NCI-H1417 treated with DMSO at 0.1 percent for 48 hours (cell line): ENCODE results near the gene ITIH4.

Experiments used
- DNase-seq: peaks from one replicate; lab custom pipeline; 2025; lab: John Stamatoyannopoulos, UW

Gene ITIH4

GRCh38 chr3:52798376-52798977 lies 32.0 kb downstream of the ITIH4 start:
- no peak for DNase-seq

GRCh38 chr3:52796411-52796810 lies 34.1 kb downstream of the ITIH4 start:
- no peak for DNase-seq

- no peak for DNase-seq
These were observed 35.1 kb downstream of the ITIH4 start for GRCh38 chr3:52795298-52795900.

DNA sequence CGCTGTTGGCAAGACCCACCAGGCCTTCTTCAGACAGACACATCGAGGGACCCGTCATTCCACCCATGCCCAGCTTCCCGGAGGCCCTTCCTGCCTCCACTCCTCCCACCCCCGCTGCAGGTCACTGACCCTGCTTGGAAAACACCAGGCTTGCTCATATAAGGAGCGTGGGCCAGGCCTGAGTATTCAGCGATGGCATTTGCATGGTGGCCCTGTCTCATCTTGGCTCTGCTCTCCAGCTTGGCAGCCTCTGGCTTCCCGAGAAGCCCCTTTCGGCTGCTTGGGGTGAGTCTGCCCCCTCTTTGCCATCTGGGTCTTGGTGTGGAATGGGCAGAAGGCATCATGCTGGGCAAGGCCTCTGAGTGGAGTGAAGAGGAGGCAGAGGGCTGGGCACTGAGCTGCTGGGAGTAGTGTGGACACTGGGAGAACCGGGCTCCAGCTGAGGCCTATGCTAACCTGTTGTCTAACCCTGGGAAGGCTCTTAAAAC lies 35.8 kb downstream of the ITIH4 start, which contains the start of gene ITIH3:
ITIH3 (plus strand) TSS at position 185 of the 488 bp plus-strand sequence; CDS start at position 193, 8 bp downstream.
- DNase-seq: no peak

GRCh38 chr3:52793702-52794611 lies 36.5 kb downstream of the ITIH4 start:
- no peak for DNase-seq

- no peak for DNase-seq
These were observed 37.3 kb downstream of the ITIH4 start for GRCh38 chr3:52792961-52793695.

GRCh38 chr3:52792413-52792812 lies 38.1 kb downstream of the ITIH4 start:
- no peak for DNase-seq

- no peak for DNase-seq
These were observed 38.5 kb downstream of the ITIH4 start for GRCh38 chr3:52791928-52792327.

- no peak for DNase-seq
These were observed 39.1 kb downstream of the ITIH4 start for GRCh38 chr3:52791366-52791765.

GRCh38 chr3:52790741-52791140 lies 39.7 kb downstream of the ITIH4 start:
- no peak for DNase-seq

DNA sequence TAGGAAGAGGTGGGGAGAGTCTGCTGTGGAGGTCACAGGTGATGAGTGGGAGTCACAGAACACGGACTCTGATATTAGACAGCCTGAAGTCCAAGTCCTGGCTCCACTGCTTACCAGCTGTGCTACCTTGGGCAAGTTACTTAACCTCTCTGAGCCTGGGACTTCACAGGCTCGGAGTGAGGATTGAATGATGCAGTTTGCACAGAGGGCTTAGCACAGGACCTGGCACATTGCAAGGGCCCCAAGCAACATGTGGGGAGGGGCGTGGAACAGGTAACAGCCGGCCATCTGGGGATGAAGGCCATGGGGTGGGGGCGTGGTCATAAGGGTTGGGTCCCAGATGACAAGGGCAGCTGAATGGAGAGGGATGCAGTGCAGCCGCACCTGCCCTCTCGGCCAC lies 40.1 kb downstream of the ITIH4 start:
- DNase-seq: no peak

DNA sequence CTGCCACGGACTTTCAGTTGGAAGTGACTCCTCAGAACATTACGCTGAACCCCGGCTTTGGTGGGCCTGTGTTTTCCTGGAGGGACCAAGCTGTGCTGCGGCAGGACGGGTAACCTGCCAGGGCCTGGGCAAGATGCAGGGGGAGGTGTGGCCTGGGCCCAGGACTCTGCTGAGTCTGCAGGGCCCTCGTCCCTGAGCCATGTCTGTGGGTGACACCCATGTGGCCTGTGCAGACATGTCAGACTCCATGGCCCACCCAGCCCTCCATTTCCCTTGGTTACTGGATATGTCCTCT lies 40.8 kb downstream of the ITIH4 start:
- DNase-seq: no peak

DNA sequence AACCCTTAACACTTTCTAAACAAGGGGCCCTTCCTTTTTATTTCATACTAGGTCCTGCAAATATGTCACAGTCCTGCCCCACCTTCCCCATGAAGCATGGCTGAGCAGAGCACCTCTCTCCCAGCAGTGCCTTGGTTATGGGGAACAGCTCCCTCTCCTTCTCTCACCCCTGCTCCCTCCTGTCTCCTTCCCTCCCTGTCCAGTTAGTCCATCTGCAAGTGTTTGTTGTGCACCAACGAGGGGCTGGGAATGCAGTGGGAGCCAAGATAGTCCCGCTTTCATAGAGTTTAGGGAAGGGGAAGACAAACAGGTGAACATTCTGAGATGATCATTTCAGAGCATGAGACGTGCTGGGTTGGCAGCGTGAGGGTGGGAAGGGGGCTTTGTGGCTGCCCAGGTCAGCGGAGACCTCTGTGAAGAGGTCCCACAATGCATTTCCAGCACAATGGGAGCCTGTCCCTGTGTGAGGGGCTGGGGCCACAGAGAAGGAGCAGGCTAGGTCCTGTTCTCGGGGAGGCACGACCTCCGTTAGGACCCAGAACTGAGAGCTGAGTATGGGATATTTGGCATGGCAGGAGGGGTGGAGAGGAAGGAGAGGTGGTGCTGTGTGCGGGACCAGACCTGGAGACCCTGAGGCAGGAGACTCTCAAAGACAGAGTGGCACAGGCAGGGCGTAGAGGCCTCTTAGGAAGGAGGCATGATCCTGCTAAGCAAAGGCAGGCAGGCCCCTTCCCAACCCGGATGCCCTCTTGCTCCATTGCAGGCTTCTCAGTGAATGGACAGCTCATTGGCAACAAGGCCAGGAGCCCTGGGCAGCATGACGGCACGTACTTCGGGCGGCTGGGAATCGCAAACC lies 41.4 kb downstream of the ITIH4 start:
- DNase-seq: no peak

DNA sequence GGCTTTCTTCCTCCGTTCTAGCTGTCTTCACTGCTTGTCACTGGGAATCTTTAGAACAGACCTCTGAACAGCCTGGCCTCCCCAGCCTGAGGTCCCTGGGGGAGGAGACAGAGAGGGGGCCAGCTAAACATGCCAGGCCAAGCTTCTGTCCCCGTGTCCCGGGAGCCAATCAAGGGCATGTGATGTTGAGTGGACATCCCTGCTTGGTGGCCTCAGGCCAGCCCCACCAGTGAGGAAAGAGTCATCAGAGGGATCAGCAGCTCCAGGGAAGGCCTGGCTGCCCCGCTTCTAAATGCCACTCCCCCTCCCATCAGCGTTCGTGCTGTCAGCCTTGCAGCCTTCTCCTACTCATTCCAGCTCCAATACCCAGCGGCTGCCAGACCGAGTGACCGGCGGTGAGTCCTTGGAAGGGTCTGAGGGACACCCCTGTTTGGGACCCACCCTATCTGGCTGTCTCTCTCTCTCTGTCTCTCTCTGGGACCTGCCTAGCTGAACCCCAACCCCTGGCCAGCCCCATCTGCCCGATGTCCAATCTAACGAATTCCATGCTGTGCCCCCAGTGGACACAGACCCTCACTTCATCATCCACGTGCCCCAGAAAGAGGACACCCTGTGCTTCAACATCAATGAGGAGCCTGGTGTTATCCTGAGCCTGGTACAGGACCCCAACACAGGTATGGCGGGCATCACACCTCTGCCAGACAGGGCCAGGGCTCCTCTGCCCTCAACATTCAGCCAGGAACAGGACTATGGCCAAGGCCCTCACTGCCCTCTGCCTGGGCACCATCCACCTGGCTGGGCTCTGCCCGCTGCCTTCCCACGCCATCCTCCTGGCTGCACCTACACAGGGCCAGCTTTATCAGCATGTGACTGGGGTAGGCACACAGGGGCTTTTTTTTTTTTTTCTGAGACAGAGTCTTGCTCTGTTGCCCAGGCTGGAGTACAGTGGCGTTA lies 42.5 kb downstream of the ITIH4 start:
- DNase-seq: no peak

DNA sequence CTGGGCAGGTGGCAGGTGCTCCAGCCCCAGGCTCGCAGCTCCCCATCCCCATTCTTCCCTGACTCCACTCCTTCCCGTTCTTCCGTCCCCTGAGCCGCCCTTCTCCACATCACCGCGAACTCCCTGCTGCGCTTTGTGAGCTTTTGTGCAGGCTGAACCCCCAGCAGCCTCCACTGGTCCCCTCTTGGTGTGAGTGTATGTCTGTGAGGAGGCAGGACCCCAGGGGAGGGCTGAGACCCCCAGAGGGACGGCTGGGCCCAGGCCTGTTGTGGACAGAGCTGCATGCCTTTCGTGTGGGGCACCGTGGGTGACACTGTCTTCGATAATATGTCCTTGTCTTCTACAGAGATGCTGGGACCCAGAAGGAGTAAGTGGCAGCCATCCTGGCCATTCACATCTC lies 43.2 kb downstream of the ITIH4 start:
- no peak for DNase-seq

DNA sequence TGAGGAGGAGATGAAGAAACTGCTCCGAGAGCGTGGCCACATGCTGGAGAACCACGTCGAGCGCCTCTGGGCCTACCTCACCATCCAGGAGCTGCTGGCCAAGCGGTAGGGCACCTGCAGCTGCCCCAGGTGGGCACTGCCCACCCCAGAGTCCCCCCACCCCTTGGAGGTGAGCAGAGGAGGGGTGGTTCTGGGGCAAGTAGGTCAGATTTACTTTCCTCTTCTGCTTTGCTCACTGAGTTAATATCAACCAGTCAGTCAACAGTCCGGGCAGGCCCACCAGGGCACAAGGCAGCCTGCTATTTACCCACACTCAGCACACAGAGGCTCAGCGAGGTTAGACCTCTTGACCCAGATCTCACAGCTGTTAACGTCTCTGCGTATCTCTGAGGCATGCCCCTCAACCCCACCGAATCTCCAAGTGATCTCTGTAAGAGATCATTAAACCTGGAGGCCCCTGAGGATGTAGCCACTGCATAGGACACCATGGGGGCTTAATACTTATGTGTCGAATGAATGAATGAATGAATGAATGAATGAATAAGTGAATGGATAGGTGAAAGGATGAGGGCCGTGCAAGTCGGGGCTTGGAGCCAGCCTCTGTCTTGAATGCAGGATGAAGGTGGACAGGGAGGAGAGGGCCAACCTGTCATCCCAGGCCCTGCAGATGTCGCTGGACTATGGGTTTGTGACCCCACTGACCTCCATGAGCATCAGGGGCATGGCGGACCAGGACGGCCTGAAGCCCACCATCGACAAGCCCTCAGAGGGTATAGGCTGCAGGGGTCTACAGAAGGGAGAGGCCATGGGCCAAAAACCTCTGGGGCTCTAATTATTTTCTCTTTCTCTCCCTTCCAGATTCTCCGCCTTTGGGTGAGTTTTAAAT lies 43.9 kb downstream of the ITIH4 start:
- no peak for DNase-seq

DNA sequence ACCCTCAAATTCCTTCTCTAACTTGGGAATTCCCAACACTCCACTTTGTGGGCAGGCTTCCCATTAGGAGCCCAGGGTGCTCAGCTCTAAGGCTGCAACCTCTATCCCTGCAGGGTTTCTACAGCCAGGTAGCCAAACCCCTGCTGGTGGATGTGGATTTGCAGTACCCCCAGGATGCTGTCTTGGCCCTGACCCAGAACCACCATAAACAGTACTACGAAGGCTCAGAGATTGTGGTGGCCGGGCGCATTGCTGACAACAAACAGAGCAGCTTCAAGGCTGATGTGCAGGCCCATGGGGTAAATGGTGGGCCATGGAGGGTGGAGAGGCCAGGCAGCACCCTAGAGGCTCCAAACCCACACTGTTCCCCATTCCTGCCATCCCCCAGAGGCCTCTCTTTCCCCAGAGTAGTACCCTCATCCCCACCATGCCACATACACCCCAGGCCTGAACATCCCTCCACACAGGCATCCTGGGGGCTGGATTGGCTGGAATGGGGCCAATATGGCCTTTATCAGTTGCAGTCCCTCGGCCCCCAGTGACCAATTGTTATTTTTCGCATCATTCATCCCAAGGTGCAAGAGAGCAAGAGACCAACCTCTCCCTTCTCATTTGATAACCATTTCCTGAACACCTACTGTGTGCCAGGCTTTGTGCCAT lies 45.4 kb downstream of the ITIH4 start:
- no peak for DNase-seq

DNA sequence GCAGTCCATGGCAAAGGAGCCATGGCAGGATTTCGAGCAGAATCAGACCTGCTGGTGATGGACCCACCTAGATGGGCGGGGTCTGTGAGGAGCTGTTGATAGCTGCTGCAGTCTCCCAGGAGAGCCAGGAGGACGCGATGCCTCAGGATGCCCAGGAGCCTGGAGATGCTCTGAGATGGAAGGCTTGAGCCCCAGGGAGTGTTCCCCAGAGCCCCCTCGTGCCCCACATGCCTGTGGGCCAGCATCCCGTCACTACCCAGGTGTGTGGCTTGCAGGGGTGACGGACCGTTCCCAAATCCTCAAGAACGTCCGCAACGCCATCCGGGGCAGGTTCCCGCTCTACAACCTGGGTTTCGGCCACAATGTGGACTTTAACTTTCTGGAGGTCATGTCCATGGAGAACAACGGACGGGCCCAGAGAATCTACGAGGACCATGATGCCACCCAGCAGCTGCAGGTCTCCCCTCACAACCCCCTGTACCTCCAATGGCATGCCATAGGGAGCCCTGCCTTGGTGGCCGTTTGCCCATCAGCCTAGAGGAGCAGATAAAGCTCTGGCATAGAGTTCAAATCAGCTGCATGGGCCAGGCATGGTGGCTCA lies 46.4 kb downstream of the ITIH4 start:
- DNase-seq: no peak
